ENCODE measurements around the gene LSM12.
A peak's percentile ranks its signal among the peaks of the same experiment; 100 is the strongest.

Gene LSM12

GRCh38 chr17:44095388-44095646 is 28.8 kb upstream of the LSM12 start:
- no peak for DNase-seq

GRCh38 chr17:44094701-44095387 is 28.4 kb upstream of the LSM12 start:
- DNase-seq, result no peak

- no peak for DNase-seq
Observed at GRCh38 chr17:44093231-44093900, 26.9 kb upstream of the LSM12 start.

GRCh38 chr17:44092051-44092450 is 25.6 kb upstream of the LSM12 start:
- DNase-seq, result no peak

GRCh38 chr17:44091200-44091997 is 24.9 kb upstream of the LSM12 start:
- no peak for DNase-seq

GRCh38 chr17:44088254-44088653 is 21.8 kb upstream of the LSM12 start:
- DNase-seq, result no peak

- peak; percentile 41 for DNase-seq
Observed at GRCh38 chr17:44087319-44087718, 20.8 kb upstream of the LSM12 start.

GRCh38 chr17:44086364-44087311 is 20.2 kb upstream of the LSM12 start:
- DNase-seq, result peak; percentile 88

- no peak for DNase-seq
Observed at GRCh38 chr17:44085908-44086307, 19.4 kb upstream of the LSM12 start.

GRCh38 chr17:44084921-44085320 is 18.4 kb upstream of the LSM12 start:
- no peak for DNase-seq

GRCh38 chr17:44084131-44084538 is 17.7 kb upstream of the LSM12 start:
- peak; percentile 55 for DNase-seq

- DNase-seq, result peak; percentile 21
Observed at GRCh38 chr17:44083250-44083849, 16.9 kb upstream of the LSM12 start.

- DNase-seq, result no peak
Observed at GRCh38 chr17:44082256-44082927, 15.9 kb upstream of the LSM12 start.

GRCh38 chr17:44081681-44082080 is 15.2 kb upstream of the LSM12 start:
- no peak for DNase-seq

GRCh38 chr17:44079877-44080821 is 13.7 kb upstream of the LSM12 start:
- no peak for DNase-seq

- DNase-seq, result no peak
Observed at GRCh38 chr17:44078412-44078811, 11.9 kb upstream of the LSM12 start.

GRCh38 chr17:44077595-44077909 is 11.1 kb upstream of the LSM12 start:
- DNase-seq, result no peak

- peak; percentile 19 for DNase-seq
Observed at GRCh38 chr17:44076716-44077594, 10.5 kb upstream of the LSM12 start.

GRCh38 chr17:44075598-44076293 is 9.3 kb upstream of the LSM12 start:
- no peak for DNase-seq
